HEK293T (cell line): ENCODE measurements around the gene CCSER1.

Experiments used
- CTCF ChIA-PET: fragments of 350-600 bp; formaldehyde crosslinking; extraction: SDS; loops from one replicate; lab custom pipeline; 2021; ENCODE audit warnings: antibody characterized with exemption, inconsistent platforms; lab: Yijun Ruan, JAX
- POLR2A ChIA-PET: fragments of 350-600 bp; formaldehyde crosslinking; extraction: SDS; loops from one replicate; lab custom pipeline; 2020; ENCODE audit warnings: antibody characterized with exemption, inconsistent platforms; lab: Yijun Ruan, JAX
- DNase-seq: peaks from one replicate; pipeline ENCODE4 v3.0.0; 2012; ENCODE audit warnings: mixed read lengths; ENCODE audit errors: extremely low spot score
- ARNT ChIP-seq: fragments of 450-650 bp; IDR thresholded peaks from 2 replicates; pipeline ENCODE4 v1.6.1; 2017; ENCODE audit warnings: mild to moderate bottlenecking
- BHLHE40 ChIP-seq: fragments of 450-650 bp; IDR thresholded peaks from 2 replicates; pipeline ENCODE4 v1.6.1; 2016; ENCODE audit warnings: mild to moderate bottlenecking, moderate library complexity, borderline replicate concordance
- CTBP1 ChIP-seq: fragments of 450-650 bp; IDR thresholded peaks from 2 replicates; pipeline ENCODE4 v1.6.1; 2016; ENCODE audit warnings: borderline replicate concordance
- ELF4 ChIP-seq: fragments of 450-650 bp; IDR thresholded peaks from 2 replicates; pipeline ENCODE4 v1.6.1; 2017; ENCODE audit warnings: antibody characterized with exemption
- FOXA1 ChIP-seq: fragments of 450-650 bp; IDR thresholded peaks from 2 replicates; pipeline ENCODE4 v1.6.1; 2016; ENCODE audit warnings: mild to moderate bottlenecking
- FOXK2 ChIP-seq: fragments of 450-650 bp; IDR thresholded peaks from 2 replicates; pipeline ENCODE4 v1.6.1; 2016; ENCODE audit warnings: mild to moderate bottlenecking
- FOXM1 ChIP-seq: fragments of 450-650 bp; IDR thresholded peaks from 2 replicates; pipeline ENCODE4 v1.6.1; 2017; ENCODE audit warnings: mild to moderate bottlenecking, borderline replicate concordance
- HDGF ChIP-seq: fragments of 450-650 bp; IDR thresholded peaks from 2 replicates; pipeline ENCODE4 v1.6.1; 2017; ENCODE audit warnings: antibody characterized with exemption, borderline replicate concordance
- L3MBTL2 ChIP-seq: fragments of 450-650 bp; conservative IDR thresholded peaks from 2 replicates; pipeline ENCODE4 v1.6.1; 2016; ENCODE audit warnings: mild to moderate bottlenecking
- LEF1 ChIP-seq: fragments of 450-650 bp; IDR thresholded peaks from 2 replicates; pipeline ENCODE4 v1.6.1; 2017; ENCODE audit warnings: mild to moderate bottlenecking, borderline replicate concordance
- NFRKB ChIP-seq: fragments of 450-650 bp; IDR thresholded peaks from 2 replicates; pipeline ENCODE4 v1.6.1; 2016; ENCODE audit warnings: mild to moderate bottlenecking, moderate library complexity
- PKNOX1 ChIP-seq: fragments of 450-650 bp; IDR thresholded peaks from 2 replicates; pipeline ENCODE4 v1.6.1; 2016
- SP1 ChIP-seq: fragments of 450-650 bp; IDR thresholded peaks from 2 replicates; pipeline ENCODE4 v1.6.1; 2017
- SUZ12 ChIP-seq: fragments of 450-650 bp; IDR thresholded peaks from 2 replicates; pipeline ENCODE4 v1.6.1; 2016; ENCODE audit warnings: mild to moderate bottlenecking
- TARDBP ChIP-seq: fragments of 450-650 bp; IDR thresholded peaks from 2 replicates; pipeline ENCODE4 v1.6.1; 2016
- ZNF384 ChIP-seq: fragments of 450-650 bp; IDR thresholded peaks from 2 replicates; pipeline ENCODE4 v1.6.1; 2016

Gene CCSER1

GRCh38 chr4:90926957-90927356 lies 799.8 kb downstream of the CCSER1 start:
- CTCF ChIA-PET = no interaction called here
- no peak for TF ChIP-seq FOXA1
- no peak for DNase-seq
- POLR2A ChIA-PET = no interaction called here

GRCh38 chr4:90943311-90943710 lies 816.1 kb downstream of the CCSER1 start:
- POLR2A ChIA-PET = no interaction called here
- CTCF ChIA-PET = no interaction called here
- no peak for DNase-seq
- TF ChIP-seq L3MBTL2 (no peak), PKNOX1 (peak; percentile 28; the same call in 1 of the 2 replicates)

GRCh38 chr4:90946945-90947344 lies 819.8 kb downstream of the CCSER1 start:
- no peak for DNase-seq
- CTCF ChIA-PET = interaction anchor here (0.7 kb wide), 1 partner anchor 79 kb away, joined by 5 read pairs; no protein-coding TSS in a partner anchor
- TF ChIP-seq LEF1 (no peak), ZNF384 (no peak), CTBP1 (no peak), SUZ12 (no peak), L3MBTL2 (no peak), TARDBP (no peak), FOXK2 (no peak), HDGF (no peak), FOXM1 (no peak), ELF4 (no peak), NFRKB (no peak), FOXA1 (no peak), PKNOX1 (no peak), SP1 (no peak), ARNT (no peak), BHLHE40 (no peak)
- POLR2A ChIA-PET = no interaction called here

GRCh38 chr4:90950385-90950841 lies 823.2 kb downstream of the CCSER1 start:
- ChIA-PET CTCF (no interaction called here), POLR2A (no interaction called here)
- DNase-seq = peak; percentile 22
- TF ChIP-seq ZNF384 = no peak
- TF ChIP-seq NFRKB = no peak
- no peak for TF ChIP-seq FOXK2
- TF ChIP-seq FOXM1 = 0 out of 2 replicates have a peak, but pooled peaks have one; percentile 14
- no peak for TF ChIP-seq PKNOX1
- TF ChIP-seq TARDBP = no peak
- no peak for TF ChIP-seq SUZ12
- TF ChIP-seq LEF1 = no peak
- TF ChIP-seq ELF4 = no peak
- TF ChIP-seq ARNT = no peak
- no peak for TF ChIP-seq HDGF
- no peak for TF ChIP-seq L3MBTL2
- no peak for TF ChIP-seq BHLHE40
- no peak for TF ChIP-seq SP1
- no peak for TF ChIP-seq FOXA1
- TF ChIP-seq CTBP1 = peak; percentile 49; the same call in 1 of the 2 replicates

GRCh38 chr4:90951037-90951436 lies 823.8 kb downstream of the CCSER1 start:
- CTCF ChIA-PET = no interaction called here
- POLR2A ChIA-PET = no interaction called here
- TF ChIP-seq PKNOX1 = no peak
- peak; percentile 21; the same call in 1 of the 2 replicates for TF ChIP-seq CTBP1
- TF ChIP-seq SUZ12 = no peak
- no peak for TF ChIP-seq LEF1
- DNase-seq = peak; percentile 20

- DNase-seq = peak; percentile 37
- CTCF ChIA-PET = no interaction called here
- POLR2A ChIA-PET = no interaction called here
- TF ChIP-seq CTBP1 (peak; percentile 42; the same call in 1 of the 2 replicates), LEF1 (no peak), PKNOX1 (peak; percentile 68), ZNF384 (peak; percentile 84), TARDBP (no peak), L3MBTL2 (peak; percentile 43; the same call in 1 of the 2 replicates)
Observed at GRCh38 chr4:90958256-90958895, 831.2 kb downstream of the CCSER1 start.
